Measurements from ENCODE around the gene PHLDA1. TPM values are rescaled to one million over a fixed set of nuclear protein-coding genes. Genes with fewer than 3 reads are reported as not detected.

PHLDA1 gene
- total and polyA plus RNA-seq, 2 donors (not counting 3 experiments of a cell fraction or from before 2014, with no cell fraction given): 14.1 to 30.8 TPM

DNA sequence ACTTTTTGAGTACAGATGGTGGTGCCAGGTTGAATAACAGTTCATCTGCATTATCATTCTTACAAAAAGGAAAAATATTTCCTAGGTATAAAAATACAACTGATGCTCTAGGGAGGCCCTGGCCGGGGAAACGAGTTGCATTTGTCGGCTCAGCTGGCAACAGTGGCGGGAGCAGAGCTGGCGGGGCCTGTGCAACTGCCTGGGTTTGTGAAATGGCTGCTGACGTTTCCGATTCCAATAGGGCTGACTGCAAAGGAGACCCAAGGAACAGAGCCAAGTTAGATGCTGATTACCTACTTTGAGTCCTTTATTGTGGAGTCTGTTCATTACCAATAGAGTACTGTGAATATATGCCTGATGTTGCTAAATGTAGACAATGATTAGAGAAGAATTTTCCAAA lies 25.8 kb upstream of the PHLDA1 start:
- no peaks in the 10 kb centered on the region for H3K9me1 ChIP-seq (replicated peaks; ENCODE audit: control insufficient read depth, extremely low read depth, insufficient read depth, low read length)
- intact Hi-C loops (cut with micrococcal nuclease) (loop anchor here (5.0 kb wide), 1 partner anchor 290 kb away; the partner anchor contains the start of gene BBS10), dilution Hi-C loops (cut with MboI; ENCODE audit: extremely low pct_ligation_motif_present, low sequenced_read_pairs) (no loop called here)
- no peak overlapping the region for H3K4me3 ChIP-seq (replicated peaks in 1 of 3; ENCODE audit: insufficient read depth in 1 of 3, low read depth in 1 of 3, low read length in 3 of 3)
- H3K9me3 ChIP-seq (replicated peaks; ENCODE audit: control insufficient read depth, insufficient read depth, low read length): no peaks in the 10 kb centered on the region
- H2AFZ ChIP-seq (ENCODE audit: low read depth, low read length): no peak overlapping the region
- TF ChIP-seq POLR2AphosphoS5 (IDR thresholded peaks at IDR 0.05; ENCODE audit: insufficient read depth, low read depth, low read length) (no peak), JUN (IDR thresholded peaks at IDR 0.05; ENCODE audit: borderline replicate concordance, insufficient read depth, insufficient read length, low read depth) (no peak), POLR2A (IDR thresholded peaks at IDR 0.05; ENCODE audit: low read depth, low read length) (no peak), GATA2 (IDR thresholded peaks at IDR 0.05; ENCODE audit: insufficient read depth, insufficient read length, low read depth, low read length) (no peak), FOS (IDR thresholded peaks at IDR 0.05; ENCODE audit: borderline replicate concordance, insufficient read depth, low read length) (no peak), MYC (IDR thresholded peaks at IDR 0.05; ENCODE audit: low read depth, low read length) (no peak), EZH2 (IDR thresholded peaks at IDR 0.05; ENCODE audit: borderline replicate concordance, low read depth, low read length, severe bottlenecking) (no peak), MAX (IDR thresholded peaks at IDR 0.05; ENCODE audit: insufficient read depth, insufficient read length) (no peak)
- TF ChIP-seq, protein P1, sequence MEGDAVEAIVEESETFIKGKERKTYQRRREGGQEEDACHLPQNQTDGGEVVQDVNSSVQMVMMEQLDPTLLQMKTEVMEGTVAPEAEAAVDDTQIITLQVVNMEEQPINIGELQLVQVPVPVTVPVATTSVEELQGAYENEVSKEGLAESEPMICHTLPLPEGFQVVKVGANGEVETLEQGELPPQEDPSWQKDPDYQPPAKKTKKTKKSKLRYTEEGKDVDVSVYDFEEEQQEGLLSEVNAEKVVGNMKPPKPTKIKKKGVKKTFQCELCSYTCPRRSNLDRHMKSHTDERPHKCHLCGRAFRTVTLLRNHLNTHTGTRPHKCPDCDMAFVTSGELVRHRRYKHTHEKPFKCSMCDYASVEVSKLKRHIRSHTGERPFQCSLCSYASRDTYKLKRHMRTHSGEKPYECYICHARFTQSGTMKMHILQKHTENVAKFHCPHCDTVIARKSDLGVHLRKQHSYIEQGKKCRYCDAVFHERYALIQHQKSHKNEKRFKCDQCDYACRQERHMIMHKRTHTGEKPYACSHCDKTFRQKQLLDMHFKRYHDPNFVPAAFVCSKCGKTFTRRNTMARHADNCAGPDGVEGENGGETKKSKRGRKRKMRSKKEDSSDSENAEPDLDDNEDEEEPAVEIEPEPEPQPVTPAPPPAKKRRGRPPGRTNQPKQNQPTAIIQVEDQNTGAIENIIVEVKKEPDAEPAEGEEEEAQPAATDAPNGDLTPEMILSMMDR (IDR thresholded peaks at IDR 0.05; ENCODE audit: extremely low read depth in 1 of 2, insufficient read depth in 1 of 2, low read depth in 1 of 2, low read length in 2 of 2): no peak
- ChIA-PET CTCF (interaction anchor here (0.7 to 1.2 kb wide), 2 partner anchors 10 to 532 kb away, joined by 3 to 4 read pairs; no protein-coding TSS in a partner anchor), POLR2A (no interaction called here)
- H3K36me3 ChIP-seq (ENCODE audit: control insufficient read depth in 2 of 2, extremely low read depth in 1 of 2, insufficient read depth in 2 of 2, low read length in 2 of 2): peaks cover 15 to 52% of the 10 kb centered on the region in 2 experiments
- H4K20me1 ChIP-seq (replicated peaks; ENCODE audit: control insufficient read depth, extremely low read depth, insufficient read depth, low read length): no peaks in the 10 kb centered on the region
- DNase-seq (ENCODE audit: low read depth, low spot score) (no peak), FAIRE-seq (no peak)
- H3K9ac ChIP-seq (replicated peaks; ENCODE audit: extremely low read depth, insufficient read depth, low read length): no peak overlapping the region
- no peaks in the 10 kb centered on the region for H3K27me3 ChIP-seq (ENCODE audit: control insufficient read depth in 2 of 2, insufficient read depth in 2 of 2, low read length in 2 of 2)
- H3K79me2 ChIP-seq (ENCODE audit: control insufficient read depth, insufficient read depth, low read length): peaks cover 41% of the 10 kb centered on the region
- H3K4me1 ChIP-seq (ENCODE audit: control insufficient read depth, extremely low read depth, insufficient read depth, low read length): no peaks in the 10 kb centered on the region
- H3K27ac ChIP-seq (ENCODE audit: insufficient read depth, low read depth, low read length): no peak overlapping the region
- no peak overlapping the region for H3K4me2 ChIP-seq (ENCODE audit: insufficient read depth, low read length)
- no TSS peak for BruUV-seq (replicated peaks)
